ENCODE measurements around the gene TRAK2. TPM values are rescaled to one million over a fixed set of nuclear protein-coding genes. Genes with fewer than 3 reads are reported as not detected.

TRAK2 gene
- polyA plus RNA-seq, 1 donor from 2014 or later, result 19.6 TPM

DNA sequence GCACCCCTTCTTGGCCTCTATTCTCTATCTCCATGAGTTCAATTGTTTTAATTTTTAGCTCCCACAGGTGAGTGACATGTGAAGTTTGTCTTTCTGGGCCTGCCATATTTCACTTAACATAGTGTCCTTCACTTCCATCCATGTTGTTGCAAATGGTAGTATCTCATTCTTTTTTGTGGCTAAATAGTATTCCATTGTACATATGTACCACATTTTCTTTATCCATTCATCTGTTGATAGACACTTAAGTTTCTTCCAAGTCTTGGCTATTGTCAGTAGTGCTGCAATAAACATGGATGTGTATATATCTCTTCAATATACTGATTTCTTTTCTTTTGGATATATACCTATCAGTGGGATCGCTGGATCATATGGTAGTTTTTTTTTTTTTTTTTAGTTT is 9.3 kb upstream of the TRAK2 start:
- Histone ChIP-seq H3K79me2 (replicated peaks; ENCODE audit: insufficient read depth, low read length) (no peaks in the 10 kb centered on the region), H3K27me3 (ENCODE audit: insufficient read depth, low read depth, low read length) (no peaks in the 10 kb centered on the region), H3K4me3 (ENCODE audit: low read length) (no peak overlapping the region), H3K9me2 (ENCODE audit: insufficient read depth, low read length) (no peaks in the 10 kb centered on the region), H3K4me2 (ENCODE audit: low read length) (no peak overlapping the region), H2AFZ (ENCODE audit: low read depth, low read length) (no peak overlapping the region), H4K20me1 (ENCODE audit: insufficient read depth) (no peaks in the 10 kb centered on the region), H3K9ac (ENCODE audit: low read length) (no peak overlapping the region), H3K27ac (ENCODE audit: low read length) (no peak overlapping the region), H3F3A (ENCODE audit: insufficient read depth, low read length, poor library complexity, severe bottlenecking) (no peaks in the 10 kb centered on the region), H3K9me3 (ENCODE audit: low read length) (no peaks in the 10 kb centered on the region), H3K36me3 (ENCODE audit: insufficient read depth, low read length) (peaks cover 5% of the 10 kb centered on the region)
- TF ChIP-seq MXI1 (conservative IDR thresholded peaks at IDR 0.05; ENCODE audit: poor library complexity, severe bottlenecking) (no peak), REST (IDR thresholded peaks at IDR 0.05; ENCODE audit: borderline replicate concordance) (no peak), TAF1 (IDR thresholded peaks at IDR 0.05; ENCODE audit: low read depth) (no peak), EZH2 (IDR thresholded peaks at IDR 0.05; ENCODE audit: borderline replicate concordance, insufficient read depth, low read length, poor library complexity, severe bottlenecking) (no peak), SMC3 (conservative IDR thresholded peaks at IDR 0.05; ENCODE audit: poor library complexity) (no peak), EP300 (conservative IDR thresholded peaks at IDR 0.05; ENCODE audit: poor library complexity, severe bottlenecking) (no peak), RAD21 (conservative IDR thresholded peaks at IDR 0.05) (no peak), POLR2AphosphoS5 (IDR thresholded peaks at IDR 0.05) (no peak)
- TF ChIP-seq, protein P1, sequence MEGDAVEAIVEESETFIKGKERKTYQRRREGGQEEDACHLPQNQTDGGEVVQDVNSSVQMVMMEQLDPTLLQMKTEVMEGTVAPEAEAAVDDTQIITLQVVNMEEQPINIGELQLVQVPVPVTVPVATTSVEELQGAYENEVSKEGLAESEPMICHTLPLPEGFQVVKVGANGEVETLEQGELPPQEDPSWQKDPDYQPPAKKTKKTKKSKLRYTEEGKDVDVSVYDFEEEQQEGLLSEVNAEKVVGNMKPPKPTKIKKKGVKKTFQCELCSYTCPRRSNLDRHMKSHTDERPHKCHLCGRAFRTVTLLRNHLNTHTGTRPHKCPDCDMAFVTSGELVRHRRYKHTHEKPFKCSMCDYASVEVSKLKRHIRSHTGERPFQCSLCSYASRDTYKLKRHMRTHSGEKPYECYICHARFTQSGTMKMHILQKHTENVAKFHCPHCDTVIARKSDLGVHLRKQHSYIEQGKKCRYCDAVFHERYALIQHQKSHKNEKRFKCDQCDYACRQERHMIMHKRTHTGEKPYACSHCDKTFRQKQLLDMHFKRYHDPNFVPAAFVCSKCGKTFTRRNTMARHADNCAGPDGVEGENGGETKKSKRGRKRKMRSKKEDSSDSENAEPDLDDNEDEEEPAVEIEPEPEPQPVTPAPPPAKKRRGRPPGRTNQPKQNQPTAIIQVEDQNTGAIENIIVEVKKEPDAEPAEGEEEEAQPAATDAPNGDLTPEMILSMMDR (IDR thresholded peaks at IDR 0.05; ENCODE audit: poor library complexity, severe bottlenecking), result no peak

GRCh38 chr2:201458381-201458780 is 7.1 kb upstream of the TRAK2 start:
- H4K20me1 ChIP-seq (ENCODE audit: insufficient read depth), result no peaks in the 10 kb centered on the region
- no peaks in the 10 kb centered on the region for H3K9me2 ChIP-seq (ENCODE audit: insufficient read depth, low read length)
- H3K4me3 ChIP-seq (ENCODE audit: low read length), result no peak overlapping the region
- H3K9ac ChIP-seq (ENCODE audit: low read length), result no peak overlapping the region
- no peak overlapping the region for H3K27ac ChIP-seq (ENCODE audit: low read length)
- H3K4me2 ChIP-seq (ENCODE audit: low read length), result no peak overlapping the region
- no peaks in the 10 kb centered on the region for H3K36me3 ChIP-seq (ENCODE audit: insufficient read depth, low read length)
- no peak for TF ChIP-seq REST (IDR thresholded peaks at IDR 0.05; ENCODE audit: borderline replicate concordance)
- no peak for TF ChIP-seq EZH2 (IDR thresholded peaks at IDR 0.05; ENCODE audit: borderline replicate concordance, insufficient read depth, low read length, poor library complexity, severe bottlenecking)
- TF ChIP-seq MXI1 (conservative IDR thresholded peaks at IDR 0.05; ENCODE audit: poor library complexity, severe bottlenecking), result no peak
- TF ChIP-seq EP300 (conservative IDR thresholded peaks at IDR 0.05; ENCODE audit: poor library complexity, severe bottlenecking), result no peak
- no peak for TF ChIP-seq TAF1 (IDR thresholded peaks at IDR 0.05; ENCODE audit: low read depth)
- no peak for TF ChIP-seq POLR2AphosphoS5 (IDR thresholded peaks at IDR 0.05)
- no peak for TF ChIP-seq SMC3 (conservative IDR thresholded peaks at IDR 0.05; ENCODE audit: poor library complexity)
- no peak for TF ChIP-seq RAD21 (conservative IDR thresholded peaks at IDR 0.05)
- TF ChIP-seq, protein P1 (IDR thresholded peaks at IDR 0.05; ENCODE audit: poor library complexity, severe bottlenecking), result no peak
- no peak overlapping the region for H2AFZ ChIP-seq (ENCODE audit: low read depth, low read length)
- no peaks in the 10 kb centered on the region for H3F3A ChIP-seq (ENCODE audit: insufficient read depth, low read length, poor library complexity, severe bottlenecking)
- H3K79me2 ChIP-seq (replicated peaks; ENCODE audit: insufficient read depth, low read length), result no peaks in the 10 kb centered on the region
- no peaks in the 10 kb centered on the region for H3K27me3 ChIP-seq (ENCODE audit: insufficient read depth, low read depth, low read length)
- no peaks in the 10 kb centered on the region for H3K9me3 ChIP-seq (ENCODE audit: low read length)
